ACC112 (cell line): ENCODE results near the gene ARL3.
"Not testable (repeated sequence)": the region's sequence is repeated elsewhere in the genome, so short reads cannot be mapped to it uniquely, and the experiment has no call there.

Experiments
- H2AFZ ChIP-seq: fragments of 200-600 bp; sonication (generic); one replicate; pipeline ENCODE4 v1.6.0; 2017; ENCODE audit warnings: antibody characterized with exemption, low read length; ENCODE audit not compliant: unreplicated experiment
- H3K27ac ChIP-seq: fragments of 200-600 bp; sonication (generic); 2 replicates; pipeline ENCODE4 v1.5.1; 2014; ENCODE audit warnings: low read depth, mild to moderate bottlenecking, antibody characterized with exemption, low read length, moderate library complexity
- H3K27me3 ChIP-seq: fragments of 200-600 bp; sonication (generic); 2 replicates; pipeline ENCODE4 v1.6.1; 2014; ENCODE audit warnings: mild to moderate bottlenecking, antibody characterized with exemption, low read length, moderate library complexity, mixed read lengths; ENCODE audit not compliant: insufficient read depth
- H3K36me3 ChIP-seq: fragments of 200-600 bp; sonication (generic); 2 replicates; pipeline ENCODE4 v1.6.1; 2016; ENCODE audit warnings: mild to moderate bottlenecking, antibody characterized with exemption, low read length, moderate library complexity, mixed read lengths; ENCODE audit not compliant: insufficient read depth
- H3K4me1 ChIP-seq: fragments of 200-600 bp; sonication (generic); one replicate; pipeline ENCODE4 v1.6.1; 2016; ENCODE audit warnings: low read length, mixed read lengths; ENCODE audit not compliant: insufficient read depth, unreplicated experiment, control insufficient read depth
- H3K4me3 ChIP-seq: fragments of 200-600 bp; sonication (generic); 2 replicates; pipeline ENCODE4 v1.5.1; 2014; ENCODE audit warnings: mild to moderate bottlenecking, low read depth, low read length
- H3K79me2 ChIP-seq: fragments of 200-600 bp; sonication (generic); one replicate; pipeline ENCODE4 v1.6.0; 2016; ENCODE audit warnings: low read length; ENCODE audit not compliant: control insufficient read depth, unreplicated experiment, insufficient read depth

The ARL3 gene

GRCh38 chr10:102702742-102703141 is 11.5 kb downstream of the ARL3 start:
- Histone ChIP-seq H3K36me3 (peaks cover 8% of the 10 kb centered on the region; the same call in 1 of the 2 replicates), H3K4me1 (peaks cover 12% of the 10 kb centered on the region)

GRCh38 chr10:102701796-102702195 is 12.4 kb downstream of the ARL3 start:
- Histone ChIP-seq H3K27me3 (no peaks in the 10 kb centered on the region), H3K4me3 (no peak overlapping the region), H3K4me1 (peaks cover 8% of the 10 kb centered on the region), H3K27ac (no peak overlapping the region), H3K79me2 (peaks cover 3% of the 10 kb centered on the region), H3K36me3 (peaks cover 12% of the 10 kb centered on the region), H2AFZ (no peak overlapping the region)

More at GRCh38 chr10:102702742-102703141, 11.5 kb downstream of the ARL3 start:
- no peak overlapping the region for H3K4me3 ChIP-seq
- peaks cover 3% of the 10 kb centered on the region for H3K79me2 ChIP-seq
- no peak overlapping the region for H2AFZ ChIP-seq
- H3K27ac ChIP-seq, result no peak overlapping the region
- H3K27me3 ChIP-seq, result no peaks in the 10 kb centered on the region

GRCh38 chr10:102701272-102701671 is 12.9 kb downstream of the ARL3 start:
- H3K36me3 ChIP-seq, result peaks cover 15% of the 10 kb centered on the region
- no peak overlapping the region for H2AFZ ChIP-seq
- H3K27ac ChIP-seq, result no peak overlapping the region
- no peak overlapping the region for H3K4me3 ChIP-seq
- peaks cover 3% of the 10 kb centered on the region for H3K79me2 ChIP-seq
- H3K4me1 ChIP-seq, result peaks cover 8% of the 10 kb centered on the region
- no peaks in the 10 kb centered on the region for H3K27me3 ChIP-seq

- Histone ChIP-seq H3K79me2 (no peaks in the 10 kb centered on the region), H3K27ac (no peak overlapping the region), H2AFZ (no peak overlapping the region), H3K4me3 (no peak overlapping the region), H3K27me3 (no peaks in the 10 kb centered on the region), H3K4me1 (no peaks in the 10 kb centered on the region), H3K36me3 (peaks cover 19% of the 10 kb centered on the region)
These were observed 15.3 kb downstream of the ARL3 start for GRCh38 chr10:102698894-102699293.

GRCh38 chr10:102696736-102697135 is 17.5 kb downstream of the ARL3 start:
- no peaks in the 10 kb centered on the region for H3K4me1 ChIP-seq
- H3K4me3 ChIP-seq, result no peak overlapping the region
- peaks cover 19% of the 10 kb centered on the region for H3K36me3 ChIP-seq
- H2AFZ ChIP-seq, result no peak overlapping the region
- H3K79me2 ChIP-seq, result no peaks in the 10 kb centered on the region
- no peaks in the 10 kb centered on the region for H3K27me3 ChIP-seq
- H3K27ac ChIP-seq, result no peak overlapping the region

- H3K27me3 ChIP-seq, H3K27ac ChIP-seq, H2AFZ ChIP-seq, H3K4me3 ChIP-seq, H3K79me2 ChIP-seq, H3K4me1 ChIP-seq: not testable (repeated sequence)
- H3K36me3 ChIP-seq, result peaks cover 19% of the 10 kb centered on the region
These were observed 18.8 kb downstream of the ARL3 start for GRCh38 chr10:102695401-102695800.

- Histone ChIP-seq H3K4me1 (no peaks in the 10 kb centered on the region), H3K27me3 (no peaks in the 10 kb centered on the region), H3K79me2 (no peaks in the 10 kb centered on the region), H3K27ac (no peak overlapping the region), H2AFZ (no peak overlapping the region), H3K4me3 (no peak overlapping the region), H3K36me3 (peaks cover 4% of the 10 kb centered on the region; the same call in 1 of the 2 replicates)
These were observed 22.7 kb downstream of the ARL3 start for GRCh38 chr10:102691285-102692066.

GRCh38 chr10:102683736-102684135 is 30.5 kb downstream of the ARL3 start:
- Histone ChIP-seq H3K27ac (no peak overlapping the region), H3K79me2 (no peaks in the 10 kb centered on the region), H3K27me3 (no peaks in the 10 kb centered on the region), H3K4me1 (no peaks in the 10 kb centered on the region), H3K4me3 (no peak overlapping the region), H2AFZ (no peak overlapping the region), H3K36me3 (no peaks in the 10 kb centered on the region)

- Histone ChIP-seq H2AFZ (no peak overlapping the region), H3K4me1 (no peaks in the 10 kb centered on the region), H3K27ac (no peak overlapping the region), H3K4me3 (no peak overlapping the region), H3K27me3 (no peaks in the 10 kb centered on the region), H3K79me2 (no peaks in the 10 kb centered on the region), H3K36me3 (no peaks in the 10 kb centered on the region)
These were observed 31.2 kb downstream of the ARL3 start for GRCh38 chr10:102682981-102683380.

- no peaks in the 10 kb centered on the region for H3K4me1 ChIP-seq
- no peak overlapping the region for H3K27ac ChIP-seq
- no peaks in the 10 kb centered on the region for H3K36me3 ChIP-seq
- H2AFZ ChIP-seq, result no peak overlapping the region
- no peaks in the 10 kb centered on the region for H3K27me3 ChIP-seq
- no peak overlapping the region for H3K4me3 ChIP-seq
- H3K79me2 ChIP-seq, result no peaks in the 10 kb centered on the region
These were observed 31.8 kb downstream of the ARL3 start for GRCh38 chr10:102682416-102682815.

- Histone ChIP-seq H2AFZ (no peak overlapping the region), H3K4me1 (peaks cover 3% of the 10 kb centered on the region), H3K4me3 (no peak overlapping the region), H3K36me3 (no peaks in the 10 kb centered on the region), H3K27me3 (no peaks in the 10 kb centered on the region), H3K27ac (no peak overlapping the region), H3K79me2 (no peaks in the 10 kb centered on the region)
These were observed 32.5 kb downstream of the ARL3 start for GRCh38 chr10:102681696-102682095.
